CD1c-positive myeloid dendritic cell (primary cell): ENCODE results near the gene PGK2.
"Not testable (repeated sequence)": the region's sequence is repeated elsewhere in the genome, so short reads cannot be mapped to it uniquely, and the experiment has no call there.

ENCODE experiments used
- DNase-seq: peaks from one replicate; pipeline ENCODE4 v3.0.0-alpha.2; 2016; ENCODE audit errors: extremely low spot score

PGK2 gene

GRCh38 chr6:49787176-49787575 is at the start of gene PGK2:
Gene PGK2 (minus strand): TSS chr6:49787285. CDS start chr6:49787187, 98 bp downstream.
- DNase-seq = no peak

DNA sequence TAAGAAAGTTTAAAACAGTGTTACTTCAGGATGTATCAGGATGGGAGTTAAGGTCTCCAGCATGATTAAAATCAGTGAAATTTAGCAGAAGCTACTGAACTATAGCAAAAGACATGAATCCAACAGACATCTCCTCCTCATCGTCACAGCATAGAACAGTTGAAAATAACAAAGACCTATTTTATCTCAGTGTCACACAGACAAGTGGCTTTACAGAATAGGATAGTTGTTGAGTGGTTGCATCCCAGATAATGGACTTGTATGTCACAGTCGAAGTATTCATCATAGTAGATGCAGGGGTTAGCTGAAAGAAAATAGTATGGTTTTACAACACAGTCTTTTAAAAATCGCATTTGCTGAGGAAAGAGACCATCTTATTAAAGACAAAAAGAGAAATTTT is 48.1 kb upstream of the PGK2 start:
- DNase-seq = no peak

DNA sequence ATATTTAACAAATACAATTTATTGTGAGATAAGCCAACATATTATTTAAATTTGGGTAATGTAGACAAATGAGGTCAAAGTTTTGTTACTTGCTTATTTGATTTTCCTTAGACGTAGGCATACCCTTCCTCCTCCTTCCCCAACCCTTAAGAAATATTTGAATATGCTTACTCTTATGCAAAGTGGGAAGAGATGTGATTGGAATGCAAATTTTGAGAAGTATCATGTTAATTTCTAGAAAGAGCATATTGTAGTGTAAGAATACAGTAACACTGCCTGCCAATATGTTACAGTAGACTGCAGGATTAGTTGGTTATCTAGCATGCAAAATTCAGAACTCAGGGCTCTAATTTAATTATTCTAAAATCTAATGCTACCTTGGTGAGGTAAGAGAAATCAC is 46.3 kb upstream of the PGK2 start:
- no peak for DNase-seq

DNA sequence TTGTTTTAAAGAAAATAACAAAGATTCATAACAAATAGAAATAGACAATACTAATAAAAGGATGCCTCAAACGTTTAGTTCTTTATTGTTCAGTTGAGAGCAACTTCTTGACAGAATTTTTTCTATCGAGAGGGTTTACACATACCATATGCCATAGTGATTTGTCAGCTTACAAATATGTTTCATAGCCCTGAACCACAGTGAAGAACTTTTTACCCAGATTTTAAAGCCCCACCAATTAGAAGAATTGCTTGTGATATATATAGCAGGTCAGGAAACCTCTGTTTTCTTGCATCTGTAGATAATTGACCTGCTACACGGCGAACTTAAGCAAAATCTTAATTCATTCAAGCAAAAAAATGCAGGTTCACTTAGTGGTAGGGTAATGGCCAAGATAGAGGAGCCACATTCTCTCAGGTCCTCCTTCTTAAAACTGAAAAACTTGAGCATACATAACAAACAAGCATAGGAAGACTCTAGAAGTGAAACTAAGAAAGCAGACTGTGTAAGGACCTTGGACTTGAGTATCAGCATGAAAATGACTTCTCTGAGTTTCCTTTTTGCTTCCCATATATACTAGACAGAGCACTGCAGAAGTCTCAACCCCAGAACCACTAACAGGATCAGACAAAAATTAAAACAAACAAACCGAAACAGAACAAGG is 39.8 kb upstream of the PGK2 start:
- no peak for DNase-seq

DNA sequence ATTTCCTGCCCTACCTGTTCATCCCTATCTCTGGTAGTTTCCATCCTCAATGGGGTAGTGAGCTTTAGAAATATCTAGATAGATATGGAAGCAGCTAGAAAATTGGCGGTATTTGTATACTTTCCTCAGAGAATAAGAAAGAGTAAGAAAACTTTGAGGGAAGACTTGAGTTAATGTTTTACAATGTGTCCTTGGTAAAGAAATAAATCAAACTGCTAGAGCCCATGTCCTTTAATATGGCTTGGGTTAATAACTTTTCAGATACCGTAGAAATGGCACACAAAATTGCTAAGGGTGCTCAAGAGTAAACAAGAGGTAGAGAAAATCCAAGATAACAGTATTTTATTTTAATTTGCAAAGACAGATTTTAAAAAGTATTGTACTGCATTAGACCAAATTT is 28.1 kb upstream of the PGK2 start:
- no peak for DNase-seq

DNA sequence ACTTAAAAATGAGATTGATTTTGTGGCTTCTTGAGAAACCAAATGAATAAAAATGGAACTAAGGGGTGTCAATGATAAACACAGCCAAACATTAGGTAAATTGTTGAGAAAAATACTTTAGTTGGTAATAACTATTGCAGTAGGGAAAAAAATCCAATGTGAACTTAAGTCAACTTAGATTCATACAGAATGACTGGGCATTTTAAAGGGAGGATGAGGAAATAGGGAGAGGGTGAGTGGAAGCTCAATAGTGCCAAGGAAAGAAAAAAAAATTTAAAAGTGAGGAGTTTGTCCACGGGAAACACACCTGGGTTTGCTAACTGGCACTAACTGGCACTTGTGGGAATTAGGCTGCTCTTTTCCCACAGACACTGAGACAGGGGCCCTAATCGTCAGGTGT is 26.2 kb upstream of the PGK2 start:
- no peak for DNase-seq

DNA sequence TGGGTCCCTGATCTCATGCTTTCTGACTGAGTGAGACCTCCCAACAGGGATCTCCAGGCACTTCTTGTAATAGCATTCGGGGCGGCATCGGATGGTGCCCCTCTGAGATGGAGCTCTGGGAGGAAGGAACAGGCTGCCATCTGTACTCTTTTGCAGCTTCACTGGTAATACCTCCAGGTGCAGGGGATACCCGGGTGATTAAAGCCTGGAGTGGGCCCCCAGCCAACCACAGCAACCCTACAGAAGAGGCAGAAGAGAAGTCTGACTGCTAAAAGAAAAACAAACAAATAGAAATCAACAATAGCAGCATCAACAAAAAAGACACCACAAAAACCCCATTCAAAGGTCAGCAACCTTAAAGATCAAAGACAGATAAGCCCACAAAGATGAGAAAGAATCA is 19.1 kb upstream of the PGK2 start:
- DNase-seq = no peak

- DNase-seq = no peak
These were observed 18.2 kb upstream of the PGK2 start for GRCh38 chr6:49805246-49805645.

GRCh38 chr6:49801525-49801924 is 14.4 kb upstream of the PGK2 start:
- no peak for DNase-seq

GRCh38 chr6:49799090-49799489 is 12.0 kb upstream of the PGK2 start:
- DNase-seq = no peak

GRCh38 chr6:49796842-49797455 is 9.9 kb upstream of the PGK2 start:
- DNase-seq = not testable (repeated sequence)

- no peak for DNase-seq
These were observed 3.3 kb upstream of the PGK2 start for GRCh38 chr6:49790341-49790740.

GRCh38 chr6:49784272-49784671 is 2.8 kb downstream of the PGK2 start:
- DNase-seq = no peak

GRCh38 chr6:49782725-49783124 is 4.4 kb downstream of the PGK2 start:
- DNase-seq = no peak

DNA sequence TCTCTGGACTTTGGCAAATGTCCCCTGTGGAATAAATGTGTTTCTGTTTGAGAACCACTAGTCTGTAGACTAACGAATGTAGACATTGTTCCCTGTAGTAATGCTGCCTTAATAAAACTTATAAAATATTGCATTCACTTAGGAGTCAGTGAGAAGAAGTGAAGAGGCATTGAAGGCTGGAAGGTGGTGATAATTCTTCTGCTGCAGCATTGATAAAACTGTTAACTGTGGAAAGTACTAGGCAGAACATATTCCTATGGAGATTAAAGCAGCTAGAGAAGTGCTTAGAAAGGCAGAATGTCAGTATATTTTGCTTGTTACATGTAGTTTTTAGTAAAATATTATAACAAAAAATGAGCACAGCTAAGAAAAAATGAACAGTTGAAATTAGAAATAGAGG is 4.8 kb downstream of the PGK2 start:
- no peak for DNase-seq

DNA sequence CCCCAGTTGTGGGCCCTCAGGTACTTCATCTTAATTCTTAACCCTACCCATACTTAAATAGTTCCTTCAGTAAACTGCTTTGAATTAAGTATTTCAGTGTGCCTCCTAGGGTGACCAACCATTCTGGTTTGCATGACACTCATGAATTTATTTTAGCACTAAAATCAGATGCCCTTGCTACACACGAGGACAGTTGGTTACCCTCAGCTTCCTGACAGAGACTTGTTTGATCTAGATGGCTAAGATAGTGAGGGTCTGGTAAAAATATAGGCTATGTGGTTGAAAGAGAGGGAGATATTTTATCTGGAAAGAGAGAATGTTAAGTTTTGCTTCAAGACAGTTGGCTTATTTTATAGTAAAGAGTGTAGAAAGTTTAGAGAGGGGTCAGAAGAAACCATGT is 10.6 kb downstream of the PGK2 start:
- DNase-seq = no peak

DNA sequence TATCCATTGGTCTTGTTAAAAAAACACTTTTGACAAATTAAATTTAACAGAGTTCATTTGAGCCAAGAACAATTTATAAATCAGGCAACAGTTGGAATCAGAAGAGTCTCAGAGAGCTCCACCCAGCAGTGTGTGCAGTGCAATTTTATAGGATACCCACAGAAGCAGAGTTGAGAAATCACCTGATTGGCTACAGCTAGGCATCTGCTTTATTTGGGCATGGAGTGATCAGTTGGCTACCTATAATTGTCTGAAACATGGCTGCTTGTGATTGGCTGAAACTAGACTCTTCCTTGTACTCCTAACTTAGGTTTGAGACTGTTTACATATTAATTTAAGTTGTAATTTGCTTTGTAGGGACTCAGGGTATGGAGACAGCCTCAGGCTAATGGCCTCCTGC is 12.0 kb downstream of the PGK2 start:
- no peak for DNase-seq

DNA sequence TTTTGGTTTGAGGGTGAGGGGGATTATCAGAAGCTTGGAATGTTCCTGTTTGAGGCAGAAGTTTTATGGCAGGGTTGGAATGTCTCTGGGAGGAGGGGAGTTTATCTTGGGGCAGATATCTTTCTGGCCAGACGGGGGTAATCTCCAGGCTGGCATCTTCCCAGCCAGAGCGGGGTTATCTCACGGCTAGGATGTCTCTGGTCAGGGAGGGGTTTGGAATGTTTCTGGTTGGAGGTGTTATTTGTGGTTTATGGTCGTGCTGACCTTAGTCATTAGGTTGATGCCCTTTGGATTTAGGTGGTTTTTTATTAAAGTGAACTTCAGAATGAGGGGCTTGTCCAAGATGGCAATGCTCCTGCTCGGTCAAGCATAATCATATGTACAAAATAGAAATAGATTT is 14.8 kb downstream of the PGK2 start:
- DNase-seq = no peak

GRCh38 chr6:49766762-49767161 is 20.3 kb downstream of the PGK2 start:
- DNase-seq = no peak

- DNase-seq = no peak
These were observed 22.4 kb downstream of the PGK2 start for GRCh38 chr6:49764571-49765236.

GRCh38 chr6:49744259-49744658 is 42.8 kb downstream of the PGK2 start, which contains the start of gene CRISP3:
Gene CRISP3 (minus strand): TSS chr6:49744388. CDS start chr6:49744367, 21 bp downstream.
- no peak for DNase-seq

GRCh38 chr6:49743429-49743828 is 43.7 kb downstream of the PGK2 start:
- no peak for DNase-seq

GRCh38 chr6:49739423-49739822 is 47.7 kb downstream of the PGK2 start:
- DNase-seq = no peak
